Mesenteric fat pad (tissue), 1 donor: Measurements from ENCODE around the gene AMMECR1. TPM values are rescaled to one million over a fixed set of nuclear protein-coding genes. Genes with fewer than 3 reads are reported as not detected.
"Not testable (repeated sequence)": the region's sequence is repeated elsewhere in the genome, so short reads cannot be mapped to it uniquely, and the experiment has no call there.

Source experiments
- DNase-seq: peaks from one replicate; pipeline ENCODE4 v3.0.0-alpha.2; 2020; ENCODE audit warnings: low spot score
- long read RNA-seq: library from polyadenylated mRNA; unstranded; transcript quantifications from one replicate; pipeline ENCODE4 v2.0.0, GENCODE V29; 2020
- total RNA-seq: library from RNA; stranded (reverse); fragmentation: NEBNext Ultra II Directional; extraction: Animal tissue kit (Norgen Biotek cat#: 25700); gene quantifications from one replicate; pipeline ENCODE4 v1.2.1, GENCODE V29; 2021
- donor health status: DM: yes; HTN: yes; CAD: no.

The AMMECR1 gene
- total RNA-seq = 4.5 TPM
- long read RNA-seq, full-length matches to known transcripts = 3 of 6 reads
- long read RNA-seq, partial matches to known transcripts = 1 of 6 reads
- long read RNA-seq, other reads (novel, unspliced or antisense) = 2 of 6 reads

DNA sequence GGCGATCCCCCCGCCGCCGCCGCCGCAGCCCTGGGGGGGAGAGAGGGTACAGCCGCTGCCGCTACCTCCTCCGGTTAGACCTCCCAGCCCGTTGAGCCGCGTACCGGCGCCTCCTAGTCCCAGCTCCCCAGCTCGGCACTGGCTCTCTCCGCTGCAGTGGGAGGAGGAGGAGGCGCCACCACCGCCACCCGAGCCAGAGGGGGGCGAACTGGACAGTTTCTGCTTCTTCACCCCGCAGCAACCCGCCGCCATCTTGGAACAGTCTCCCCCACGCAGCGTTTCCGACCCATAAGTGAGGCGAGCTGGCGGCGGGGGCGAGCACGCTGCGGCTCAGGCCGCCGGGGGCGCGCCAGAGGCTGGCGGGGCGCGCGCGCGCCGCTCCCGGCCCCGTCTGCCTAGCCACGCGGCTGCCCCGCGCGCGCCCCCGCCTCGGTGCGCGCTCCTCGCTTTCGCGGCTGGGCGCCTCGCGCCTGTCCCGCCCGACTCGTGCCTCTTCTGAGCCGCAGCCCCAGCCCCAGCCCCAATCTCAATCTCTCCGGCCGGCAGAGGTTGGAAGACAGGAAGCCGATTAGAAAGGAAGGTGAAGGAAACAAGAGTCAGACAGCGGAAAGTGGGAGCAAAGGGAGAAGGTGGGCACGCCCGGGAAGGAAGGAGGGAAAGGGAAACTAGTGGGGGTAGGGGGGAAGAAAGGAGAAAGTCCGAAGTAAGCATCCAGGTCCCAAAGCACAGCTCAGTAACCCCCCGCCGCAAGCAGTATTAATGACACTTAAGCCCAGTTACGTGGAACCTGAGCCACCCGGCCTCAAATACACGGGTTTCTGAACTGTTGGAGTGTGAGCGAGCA is at the start of gene AMMECR1:
Gene AMMECR1 (minus strand): TSS at position 266 of the 844 bp plus-strand sequence. CDS start 14 bp downstream, at position 252.
- DNase-seq = peak; percentile 93

DNA sequence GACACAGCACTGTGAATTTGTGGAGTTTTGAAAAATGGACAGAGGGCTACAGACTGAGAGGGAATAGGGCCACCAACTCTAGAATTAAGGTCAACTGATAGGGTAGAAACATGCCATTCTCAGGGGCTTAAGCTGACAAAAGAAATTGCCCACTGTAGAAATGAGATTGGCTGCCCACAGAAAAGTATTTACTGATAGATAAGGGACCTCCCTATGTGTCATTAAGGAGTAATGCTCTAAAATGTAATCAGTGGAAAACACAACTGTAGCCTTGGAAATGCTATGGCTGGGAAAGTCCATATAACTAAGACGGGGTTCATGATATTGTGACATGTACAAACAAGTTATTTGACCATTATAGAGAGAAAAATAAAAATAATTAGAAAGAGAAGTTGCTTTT is 45.4 kb upstream of the AMMECR1 start:
- DNase-seq = no peak

GRCh38 chrX:110359273-110359672 is 41.4 kb upstream of the AMMECR1 start:
- DNase-seq = no peak

DNA sequence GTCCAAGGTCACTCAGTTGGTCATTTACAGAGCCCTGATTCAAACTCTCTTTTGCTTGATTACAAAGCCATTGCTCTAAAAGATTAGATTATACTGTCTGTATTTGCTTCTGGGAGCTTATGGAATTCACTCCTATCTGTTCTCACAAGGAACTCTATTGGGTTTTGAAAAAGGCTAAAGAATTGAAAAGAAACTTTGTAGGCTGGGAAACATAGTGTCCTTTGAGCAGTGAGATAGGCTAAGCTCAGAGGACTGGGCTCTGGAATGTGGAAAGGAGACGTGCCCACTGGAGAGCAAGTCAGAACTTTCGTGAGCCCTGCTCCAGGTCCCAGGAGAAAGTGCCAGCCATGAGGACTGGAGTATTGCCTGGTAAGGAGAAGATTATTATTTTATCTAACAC is 40.7 kb upstream of the AMMECR1 start, which contains the start of gene RTL9:
Gene RTL9 (plus strand): TSS at position 301 of the 400 bp plus-strand sequence. CDS start 91,770 bp downstream, outside the sequence.
- no peak for DNase-seq

GRCh38 chrX:110346681-110347080 is 28.8 kb upstream of the AMMECR1 start:
- DNase-seq = no peak

- DNase-seq = no peak
Observed at GRCh38 chrX:110341189-110342035, 23.5 kb upstream of the AMMECR1 start.

- no peak for DNase-seq
Observed at GRCh38 chrX:110338935-110339334, 21.1 kb upstream of the AMMECR1 start.

DNA sequence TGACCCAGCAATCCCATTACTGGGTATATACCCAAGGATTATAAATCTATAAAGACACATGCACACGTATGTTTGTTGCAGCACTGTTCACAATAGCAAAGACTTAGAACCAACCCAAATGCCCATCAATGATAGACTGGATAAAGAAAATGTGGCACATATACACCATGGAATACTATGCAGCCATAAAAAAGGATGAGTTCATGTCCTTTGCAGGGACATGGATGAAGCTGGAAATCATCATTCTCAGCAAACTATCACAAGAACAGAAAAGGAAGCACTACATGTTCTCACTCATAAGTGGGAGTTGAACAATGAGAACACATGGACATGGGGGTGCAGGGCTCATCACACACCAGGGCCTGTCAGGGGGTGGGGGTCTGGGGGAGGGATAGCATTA is 15.6 kb upstream of the AMMECR1 start:
- DNase-seq = not testable (repeated sequence)

DNA sequence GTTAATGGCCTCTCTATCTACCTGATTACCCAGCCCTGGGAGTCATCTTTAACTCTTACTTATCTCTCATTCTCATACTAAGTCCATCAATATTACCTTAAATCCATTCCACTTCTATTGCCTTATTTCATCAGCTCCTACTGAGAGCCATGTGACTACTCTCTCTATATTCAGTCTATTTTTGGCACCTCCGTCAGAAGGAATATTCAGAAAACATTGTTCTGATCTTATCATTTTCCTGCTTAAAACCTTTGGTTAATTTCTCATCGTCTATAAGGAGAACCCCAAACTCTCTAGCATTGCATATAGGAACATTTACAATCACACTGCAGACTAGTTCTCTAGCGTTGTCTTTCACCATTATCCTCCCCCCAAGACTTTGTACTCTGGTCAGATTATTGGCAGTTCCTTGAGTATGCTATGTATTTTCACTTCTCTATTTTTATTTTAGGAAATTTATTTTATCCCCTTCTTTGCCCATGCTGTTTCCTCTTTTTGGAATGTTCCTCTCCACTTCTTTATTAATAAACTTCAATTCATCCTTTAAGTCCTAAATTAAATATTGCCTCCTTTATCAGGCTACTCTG is 13.7 kb upstream of the AMMECR1 start:
- no peak for DNase-seq

DNA sequence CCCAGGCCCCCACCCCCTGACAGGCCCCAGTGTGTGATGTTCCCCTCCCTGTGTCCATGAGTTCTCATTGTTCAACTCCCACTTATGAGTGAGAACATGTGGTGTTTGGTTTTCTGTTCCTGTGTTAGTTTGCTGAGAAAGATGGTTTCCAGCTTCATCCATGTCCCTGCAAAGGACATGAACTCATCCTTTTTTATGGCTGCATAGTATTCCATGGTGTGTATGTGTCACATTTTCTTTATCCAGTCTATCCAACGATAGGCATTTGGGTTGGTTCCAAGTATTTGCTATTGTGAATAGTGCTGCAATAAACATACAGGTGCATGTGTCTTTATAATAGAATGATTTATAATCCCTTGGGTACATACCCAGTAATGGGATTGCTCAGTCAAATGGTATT is 10.7 kb upstream of the AMMECR1 start:
- DNase-seq = not testable (repeated sequence)

- no peak for DNase-seq
Observed at GRCh38 chrX:110327336-110327735, 9.5 kb upstream of the AMMECR1 start.

GRCh38 chrX:110326712-110327111 is 8.8 kb upstream of the AMMECR1 start:
- no peak for DNase-seq

DNA sequence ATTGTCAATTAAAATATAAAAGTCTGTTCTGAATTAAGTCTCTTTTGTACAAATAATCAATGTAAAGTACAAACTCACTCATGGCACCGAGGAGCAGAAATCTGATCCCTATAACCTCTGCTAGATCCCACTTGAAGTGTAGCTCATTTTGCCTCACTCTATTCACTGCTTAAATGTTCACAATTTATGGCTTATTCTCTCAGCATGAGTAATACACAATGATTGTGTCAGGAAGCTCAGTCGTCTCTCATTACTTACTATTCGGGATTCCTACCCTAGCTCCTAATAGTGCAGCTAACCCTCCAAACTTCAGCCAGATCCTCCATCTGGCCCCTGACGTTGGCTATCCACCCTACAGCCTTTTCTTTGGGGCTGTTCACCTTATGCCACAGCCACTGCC is 4.7 kb upstream of the AMMECR1 start:
- no peak for DNase-seq

- no peak for DNase-seq
Observed at GRCh38 chrX:110321670-110322069, 3.8 kb upstream of the AMMECR1 start.

- no peak for DNase-seq
Observed at GRCh38 chrX:110321081-110321480, 3.2 kb upstream of the AMMECR1 start.

- no peak for DNase-seq
Observed at GRCh38 chrX:110320381-110320987, 2.6 kb upstream of the AMMECR1 start.

DNA sequence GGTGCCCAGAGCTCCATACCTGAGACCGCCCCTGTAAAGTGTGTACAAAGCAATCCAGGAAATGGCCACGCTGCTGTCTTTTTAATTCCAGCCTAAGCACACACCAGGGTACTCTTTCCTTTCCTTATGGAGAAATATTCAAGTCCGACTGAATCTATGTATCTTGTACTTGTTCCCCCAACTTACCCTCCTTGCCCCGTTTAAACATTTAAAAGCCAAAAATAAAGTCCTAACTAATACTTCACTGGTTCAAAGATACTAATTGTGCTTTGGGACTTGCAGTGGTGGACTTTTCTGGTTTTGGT is 731 bp upstream of the AMMECR1 start:
- DNase-seq = no peak

- no peak for DNase-seq
Observed at GRCh38 chrX:110317061-110317819, 645 bp downstream of the AMMECR1 start.

- DNase-seq = no peak
Observed at GRCh38 chrX:110316351-110317060, 1.4 kb downstream of the AMMECR1 start.

DNA sequence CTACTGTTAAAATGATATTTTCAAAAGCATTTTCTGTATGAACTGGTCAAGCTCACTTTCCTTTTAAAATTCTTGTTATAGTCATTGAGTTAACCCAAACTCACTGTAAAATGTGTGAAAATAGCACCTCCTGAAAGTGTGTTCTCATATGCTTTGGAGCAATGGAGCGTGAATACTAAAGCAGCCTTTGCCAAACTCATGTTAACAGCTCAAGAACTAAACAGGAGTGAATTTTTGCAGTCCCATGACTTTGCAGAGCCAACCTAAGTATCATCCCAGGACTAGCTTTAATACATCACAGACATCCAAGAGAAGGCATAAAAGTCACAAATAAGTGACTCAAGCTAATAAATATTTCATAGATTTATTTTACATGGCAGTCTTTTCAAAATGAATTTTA is 2.3 kb downstream of the AMMECR1 start:
- no peak for DNase-seq
